Endothelial cell of hepatic sinusoid (primary cell): ENCODE results near the gene MBOAT7.

Experiments
- in situ Hi-C: cut with HindIII; loops from 2 replicates; pipeline ENCODE4 v1.10.0; 2017; ENCODE audit warnings: low sequenced_read_pairs

The MBOAT7 gene

DNA sequence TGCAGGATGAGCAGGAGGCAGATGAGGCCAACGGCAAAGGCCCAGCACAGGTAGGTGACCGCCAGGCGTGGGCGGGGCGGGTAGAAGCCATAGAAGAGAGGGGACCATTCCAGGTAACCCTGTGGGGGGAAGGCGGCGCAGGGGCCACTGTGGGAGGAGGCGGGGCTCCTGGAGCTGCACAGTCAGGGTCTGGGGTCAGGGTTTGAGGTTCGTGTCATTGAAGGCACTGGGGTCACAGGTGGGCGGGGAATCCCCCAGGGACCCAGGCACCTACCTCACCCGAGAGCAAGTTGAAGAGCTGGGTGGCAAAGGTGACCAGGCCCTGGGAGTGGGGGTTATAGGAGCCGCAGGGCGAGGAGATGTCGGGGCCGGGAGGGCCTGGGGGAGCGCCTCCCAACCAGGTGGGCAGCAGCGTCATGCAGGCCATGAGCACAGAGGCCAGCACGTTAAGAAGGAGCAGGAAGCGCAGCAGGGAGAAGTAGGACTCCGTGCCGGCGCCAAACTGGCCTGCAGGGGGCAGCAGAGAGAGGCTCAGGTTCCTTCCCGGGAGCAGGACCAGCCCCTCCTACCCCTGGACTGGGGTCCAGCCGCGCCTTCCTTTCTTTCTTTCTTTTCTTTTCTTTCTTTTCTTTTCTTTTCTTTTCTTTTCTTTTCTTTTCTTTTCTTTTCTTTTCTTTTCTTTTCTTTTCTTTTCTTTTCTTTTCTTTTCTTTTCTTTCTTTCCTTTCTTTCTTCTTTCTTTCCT is 21.0 kb downstream of the MBOAT7 start:
- in situ Hi-C loops, result no loop called here

DNA sequence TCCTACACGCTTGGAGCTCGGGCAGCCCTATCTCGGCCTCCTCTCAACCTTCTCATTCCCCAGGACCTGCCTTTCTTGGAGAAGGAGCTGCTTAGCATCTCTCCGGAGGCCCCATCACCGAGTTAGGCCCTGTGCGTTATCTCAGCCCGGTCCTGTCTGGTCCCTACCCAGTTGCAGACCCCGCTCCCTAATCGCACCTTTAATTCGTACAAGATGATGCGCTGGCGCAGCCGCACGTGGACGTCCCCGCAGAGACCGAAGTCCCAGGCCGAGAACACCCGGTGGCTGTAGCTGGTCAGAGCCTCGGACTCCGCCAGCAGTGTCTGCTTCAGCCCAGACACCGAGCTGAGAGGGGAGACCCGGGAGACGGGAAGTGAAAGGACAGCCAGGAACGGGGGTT is 24.2 kb downstream of the MBOAT7 start:
- in situ Hi-C loops, result no loop called here

DNA sequence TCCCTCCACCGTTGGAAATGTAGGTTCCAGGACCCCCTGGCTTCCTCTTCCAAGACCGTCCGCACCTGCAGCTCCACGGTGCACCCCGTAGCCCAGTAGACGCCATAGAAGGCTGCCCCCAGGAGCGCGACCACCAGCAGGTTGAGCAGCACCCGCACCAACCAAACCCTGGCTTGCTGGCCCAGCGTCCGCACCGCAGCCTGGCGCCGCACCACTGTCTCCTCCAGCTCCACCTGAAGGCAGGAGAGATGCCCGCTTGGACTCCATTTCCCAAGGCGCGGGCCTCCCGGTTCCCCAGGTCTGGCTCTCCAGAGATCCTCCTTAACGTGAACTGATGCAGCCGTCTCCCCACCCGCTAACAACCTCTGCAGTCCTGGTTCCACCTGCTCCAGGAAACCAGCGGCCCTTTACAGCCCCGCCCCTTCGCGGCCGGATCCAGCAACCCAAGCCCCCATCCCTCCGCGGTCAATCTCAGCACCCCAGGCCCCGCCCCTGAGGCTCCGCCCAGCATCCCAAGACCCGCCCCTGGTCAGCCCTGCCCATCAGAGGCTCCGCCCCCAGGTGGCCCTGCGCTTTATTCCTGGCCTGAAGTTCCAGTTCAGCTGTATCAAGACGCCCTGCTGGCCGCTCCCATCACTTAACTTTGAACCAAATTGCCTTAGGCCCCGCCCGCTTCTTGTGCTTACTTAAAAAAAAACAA is 24.9 kb downstream of the MBOAT7 start:
- in situ Hi-C loops, result no loop called here

- in situ Hi-C loops, result no loop called here
Observed at GRCh38 chr19:54162884-54163283, 26.5 kb downstream of the MBOAT7 start.

DNA sequence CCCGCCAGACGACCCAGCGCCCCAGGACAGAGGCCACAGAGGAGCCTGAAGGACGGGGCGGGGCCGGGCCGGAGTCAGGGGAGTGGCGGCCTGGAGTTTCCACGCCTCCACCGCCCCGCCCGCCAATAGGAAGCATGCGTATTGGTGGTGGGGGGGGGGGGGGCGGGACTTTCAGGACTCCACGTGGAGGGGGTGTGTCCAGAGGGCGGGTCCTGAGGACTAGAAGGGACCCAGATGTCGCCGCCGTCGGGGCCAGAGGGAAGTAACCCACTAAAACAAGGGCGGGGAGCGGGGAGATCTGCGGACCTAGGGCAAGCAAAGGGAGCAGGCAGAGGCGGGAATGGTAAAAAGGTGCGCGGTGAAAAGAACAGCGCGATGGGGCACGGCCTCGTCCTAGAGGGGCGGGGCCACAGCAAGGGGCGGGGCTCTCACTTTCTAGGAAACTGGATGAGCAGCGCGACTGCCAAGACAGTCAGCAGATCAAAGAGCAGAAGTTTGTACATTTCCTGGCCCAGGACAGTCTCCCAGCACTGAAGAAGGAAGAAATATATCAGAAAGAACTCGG is 27.1 kb downstream of the MBOAT7 start:
- in situ Hi-C loops, result no loop called here

DNA sequence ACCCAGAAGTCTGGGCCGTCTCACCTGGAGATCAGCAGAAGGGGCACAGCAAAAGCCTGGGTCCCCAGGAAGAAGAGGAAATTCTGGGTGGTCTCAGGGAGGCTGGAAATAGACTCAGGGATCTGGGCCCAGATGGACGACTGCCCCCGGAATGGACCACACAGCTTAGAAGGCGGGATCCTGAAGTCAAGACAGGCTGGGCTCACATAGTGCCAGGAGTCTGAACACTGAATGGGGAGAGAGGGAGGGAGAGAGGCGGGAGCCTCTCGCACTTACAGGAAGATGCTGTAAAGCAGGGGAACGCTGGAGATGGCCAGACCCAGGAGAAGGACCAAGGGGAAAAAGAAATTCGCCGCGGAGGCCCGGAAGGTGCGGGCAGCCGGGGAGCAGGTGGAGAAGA is 28.5 kb downstream of the MBOAT7 start:
- in situ Hi-C loops, result no loop called here

DNA sequence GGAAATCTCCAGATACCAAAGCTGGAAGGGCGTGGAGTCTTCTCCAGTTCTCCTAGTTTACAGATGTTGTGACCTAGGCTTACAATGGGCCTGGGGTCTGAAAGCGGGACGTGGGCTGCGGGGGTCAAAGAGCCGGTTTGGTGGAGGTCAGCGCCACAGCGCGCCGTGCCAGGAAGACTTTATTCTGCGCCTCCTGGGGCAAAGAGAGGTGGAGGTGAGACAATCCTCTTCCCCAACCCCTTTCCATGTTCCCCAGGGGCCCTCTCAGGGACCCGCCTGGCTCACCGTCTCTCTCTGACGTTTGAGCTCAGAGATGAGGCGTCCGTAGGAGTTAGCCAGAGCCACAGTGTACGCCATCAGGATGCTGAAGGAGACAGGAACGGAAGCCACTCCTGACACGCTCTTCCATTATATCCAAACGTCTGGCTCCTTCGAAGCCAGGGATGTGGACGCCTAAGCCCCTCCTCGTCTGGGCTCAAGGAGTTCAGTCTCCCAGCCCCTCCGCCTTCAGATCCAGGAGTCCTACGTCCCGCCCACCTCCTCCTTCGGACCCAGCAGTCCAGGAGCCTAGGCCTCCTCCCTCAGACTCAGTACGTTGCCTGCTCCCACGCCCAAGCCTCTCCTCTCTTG is 29.1 kb downstream of the MBOAT7 start:
- in situ Hi-C loops, result no loop called here

GRCh38 chr19:54159352-54160181 is 29.8 kb downstream of the MBOAT7 start, which contains the start of gene LENG1:
TSS of gene LENG1 (minus strand) at chr19:54159721. CDS start at chr19:54159695, 26 bp downstream.
- in situ Hi-C loops, result loop anchor here (5.0 kb wide), 1 partner anchor 48 kb away; no protein-coding TSS in a partner anchor

DNA sequence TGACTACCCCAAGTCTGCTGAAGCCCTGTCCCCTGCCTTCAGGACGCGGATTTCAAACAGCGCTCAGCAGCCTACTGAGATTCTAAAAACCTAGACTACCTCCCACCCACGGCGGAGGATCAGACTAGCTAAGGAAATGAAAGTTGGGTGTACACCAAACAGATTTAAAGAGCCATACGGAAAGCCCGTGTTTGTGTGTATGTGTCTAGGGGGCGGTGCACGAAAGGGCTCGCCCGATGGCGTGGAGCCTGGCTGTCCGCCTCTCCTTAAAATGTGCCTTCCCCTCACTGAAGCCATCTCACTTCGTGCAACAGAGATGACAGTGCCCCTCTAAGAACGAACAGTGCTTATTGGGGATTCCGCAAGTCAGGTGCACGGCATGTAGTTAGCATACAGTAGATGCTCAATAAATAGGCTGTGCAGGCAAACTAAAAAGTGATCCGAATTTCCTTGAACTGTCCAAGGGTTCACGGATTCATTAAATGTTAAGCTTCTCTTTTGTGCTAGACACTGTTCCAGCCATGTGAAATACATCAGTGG is 30.5 kb downstream of the MBOAT7 start:
- in situ Hi-C loops, result loop anchor here (5.0 kb wide), 1 partner anchor 48 kb away; no protein-coding TSS in a partner anchor

DNA sequence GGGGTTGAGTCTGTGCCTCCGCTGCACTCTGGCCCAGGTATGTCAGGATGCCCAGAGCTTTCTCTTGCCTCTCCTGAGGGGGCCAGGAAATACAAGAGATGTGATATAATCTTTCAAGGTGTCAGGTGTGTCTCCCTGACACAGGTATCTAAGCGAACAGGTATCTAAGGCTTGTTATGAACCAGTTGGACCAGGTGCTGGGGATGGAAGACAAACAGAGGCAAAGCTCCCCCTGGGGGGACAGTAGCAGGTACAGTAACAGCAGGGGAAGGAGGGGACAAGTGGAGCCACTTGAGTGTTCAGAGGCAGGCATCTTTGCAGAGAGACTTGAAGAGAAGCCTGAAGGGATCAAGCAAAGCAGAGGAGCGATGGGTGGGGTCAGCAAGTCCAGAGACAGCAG is 32.4 kb downstream of the MBOAT7 start:
- in situ Hi-C loops, result loop anchor here (5.0 kb wide), 1 partner anchor 50 kb away; no protein-coding TSS in a partner anchor

DNA sequence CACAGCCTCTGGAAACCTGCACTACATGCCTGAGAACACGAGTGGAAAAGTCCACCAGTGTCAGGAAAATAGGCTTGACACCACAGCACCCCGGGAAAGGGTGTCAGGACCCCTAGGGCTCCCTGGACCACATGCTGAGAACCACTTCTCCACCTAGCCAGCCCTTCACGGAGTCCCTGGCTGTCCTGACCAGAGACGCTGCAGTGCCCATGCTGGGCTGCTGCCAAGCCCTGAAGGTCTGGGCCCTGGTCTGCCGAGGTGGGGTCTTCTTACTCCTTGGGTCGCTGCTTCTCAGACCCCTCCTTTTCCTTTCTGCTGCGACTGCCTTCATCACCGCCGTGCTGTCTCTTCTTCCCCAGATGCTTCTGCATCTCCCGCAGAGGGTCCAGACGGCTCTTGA is 32.9 kb downstream of the MBOAT7 start:
- in situ Hi-C loops, result loop anchor here (5.0 kb wide), 1 partner anchor 51 kb away; no protein-coding TSS in a partner anchor

- in situ Hi-C loops, result loop anchor here (5.0 kb wide), 1 partner anchor 52 kb away; no protein-coding TSS in a partner anchor
Observed at GRCh38 chr19:54155694-54156093, 33.7 kb downstream of the MBOAT7 start.

DNA sequence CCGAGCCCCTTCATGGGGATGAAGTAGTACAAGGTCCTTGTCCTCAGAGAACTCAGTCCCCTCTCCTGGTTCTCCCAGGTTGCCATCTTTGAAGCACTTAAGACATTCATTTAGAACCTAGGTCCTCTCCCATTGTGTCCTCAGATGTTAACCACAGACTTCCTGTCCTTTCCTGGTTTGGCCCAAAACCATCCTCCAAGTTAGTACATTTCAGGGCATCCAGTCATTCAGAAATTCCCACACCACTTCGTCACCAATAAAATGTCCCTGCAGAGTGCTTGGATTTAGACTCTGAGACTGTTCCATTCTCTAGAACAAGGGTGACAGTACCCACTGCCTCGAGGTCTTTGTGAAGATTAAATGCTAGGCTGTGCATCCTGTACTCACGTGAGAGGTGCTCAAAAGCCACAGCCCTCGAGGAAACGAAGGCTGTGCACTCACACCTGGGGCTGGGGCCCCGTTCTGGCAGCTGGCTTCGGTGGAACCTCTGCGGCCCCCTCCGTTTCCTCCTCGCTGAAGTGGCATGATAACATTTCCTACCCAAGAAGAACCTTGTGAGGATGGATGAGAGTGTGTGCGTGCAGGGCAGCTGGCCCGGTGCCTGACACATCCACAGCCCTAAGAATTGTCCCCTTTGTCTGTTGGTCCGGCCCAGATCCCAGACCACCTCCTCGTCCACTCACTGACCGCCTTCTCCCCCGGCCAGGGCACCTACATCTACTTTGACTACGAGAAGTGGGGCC is 34.6 kb downstream of the MBOAT7 start:
- in situ Hi-C loops, result loop anchor here (5.0 kb wide), 1 partner anchor 53 kb away; no protein-coding TSS in a partner anchor

DNA sequence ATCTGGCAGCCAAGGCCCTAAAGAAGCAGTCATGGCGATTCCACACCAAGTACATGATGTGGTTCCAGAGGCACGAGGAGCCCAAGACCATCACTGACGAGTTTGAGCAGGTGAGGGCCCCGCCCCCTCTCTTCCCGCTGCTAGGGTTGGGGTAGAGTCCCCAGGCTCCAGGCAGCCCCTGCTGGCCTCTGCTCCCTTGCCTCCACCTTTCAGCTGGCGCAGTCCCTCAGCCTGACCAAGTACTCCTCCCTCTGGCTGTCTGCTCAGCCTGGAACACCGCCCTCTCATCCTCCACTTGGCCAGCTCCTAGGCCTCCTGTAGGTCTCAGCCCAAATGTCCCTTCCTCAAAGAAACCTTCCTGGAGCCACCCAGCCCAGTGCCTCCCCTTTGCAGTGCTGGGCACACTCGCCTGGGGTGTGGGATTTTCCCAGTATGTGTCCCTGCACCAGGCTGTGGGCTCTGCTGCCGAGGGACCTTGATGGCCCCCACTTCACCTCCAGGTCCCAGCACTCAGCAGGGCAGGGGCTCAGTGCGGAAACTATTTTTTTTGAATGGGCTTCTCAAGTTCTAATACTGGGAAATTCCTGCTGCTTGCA is 35.6 kb downstream of the MBOAT7 start:
- in situ Hi-C loops, result no loop called here

DNA sequence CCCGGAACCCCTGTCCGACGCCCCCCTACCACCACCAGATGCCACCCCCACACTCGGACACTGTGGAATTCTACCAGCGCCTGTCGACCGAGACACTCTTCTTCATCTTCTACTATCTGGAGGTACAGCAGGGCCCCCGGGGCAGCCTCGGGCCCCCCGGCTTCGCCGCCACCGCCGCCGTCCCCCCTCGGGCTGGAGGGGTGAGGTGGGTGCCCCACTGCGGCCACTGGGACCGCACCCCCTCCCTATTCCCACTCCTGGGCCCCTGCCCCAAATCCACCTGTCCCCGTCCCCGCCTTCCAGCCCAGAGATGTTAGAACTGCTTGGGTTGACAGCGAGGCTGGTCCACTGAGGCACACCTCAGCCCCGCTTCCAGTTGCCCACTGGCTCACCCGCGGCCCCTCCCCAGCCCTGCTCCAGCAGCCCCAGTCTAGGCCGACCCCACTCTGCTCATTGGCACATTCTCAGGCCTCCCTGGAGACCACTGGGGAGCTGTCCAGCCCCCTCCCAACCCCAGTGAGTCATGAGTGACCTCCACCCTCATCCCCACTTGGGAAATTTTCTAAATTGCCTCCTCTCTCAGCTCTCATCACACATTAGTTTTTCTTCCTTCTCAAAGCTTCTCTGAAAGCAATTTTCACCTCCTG is 36.4 kb downstream of the MBOAT7 start:
- in situ Hi-C loops, result no loop called here

GRCh38 chr19:54152267-54152666 is 37.1 kb downstream of the MBOAT7 start:
- in situ Hi-C loops, result no loop called here

DNA sequence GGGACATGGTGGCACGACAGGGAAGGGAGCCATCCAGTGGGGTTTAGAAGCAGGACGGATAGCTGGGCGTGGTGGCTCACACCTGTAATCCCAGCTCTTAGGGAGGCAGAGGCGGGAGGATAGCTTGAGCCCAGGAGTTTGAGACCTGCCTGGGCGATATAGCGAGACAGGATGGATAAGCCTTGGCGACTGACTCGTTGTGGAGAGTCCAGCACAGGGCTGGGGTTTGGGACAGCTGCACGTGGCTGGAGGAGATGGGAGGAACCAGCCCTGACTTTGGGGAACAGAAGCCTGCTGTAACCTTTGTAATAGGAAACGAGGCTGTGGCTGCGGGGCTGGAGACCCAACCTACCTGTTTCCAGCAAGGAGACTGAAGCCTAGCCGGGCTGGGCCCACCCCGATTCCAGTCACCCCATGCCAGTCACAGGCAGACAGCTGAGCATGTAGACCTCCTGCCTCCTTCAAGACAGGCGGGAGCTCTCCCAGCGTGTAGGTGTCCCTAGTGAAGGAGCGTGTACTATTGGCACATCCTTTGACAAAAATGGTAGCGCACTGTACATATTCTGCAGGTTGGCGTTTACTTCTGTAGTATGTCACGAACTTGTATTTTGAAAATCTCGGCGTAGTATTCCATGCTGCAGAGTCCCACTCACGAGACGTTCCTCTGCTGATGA is 37.9 kb downstream of the MBOAT7 start:
- in situ Hi-C loops, result no loop called here
